Osteoblast (primary cell): Measurements from ENCODE around the gene DYNC1H1. TPM values are rescaled to one million over a fixed set of nuclear protein-coding genes. Genes with fewer than 3 reads are reported as not detected.

ENCODE experiments used
- DNase-seq: peaks from one replicate; pipeline ENCODE4 v3.0.0; 2011; ENCODE audit warnings: low spot score, mixed read lengths; ENCODE audit not compliant: insufficient read length; ENCODE audit errors: missing footprints
- H2AFZ ChIP-seq: 2 replicates; pipeline ENCODE4 v1.6.0; 2011; ENCODE audit warnings: mild to moderate bottlenecking, low read length
- H3K27ac ChIP-seq: 2 replicates; pipeline ENCODE4 v1.5.1; 2011; ENCODE audit warnings: mild to moderate bottlenecking, low read depth, low read length, moderate library complexity
- H3K27me3 ChIP-seq: 2 replicates; pipeline ENCODE4 v1.6.0; 2012; ENCODE audit warnings: mild to moderate bottlenecking, control low read depth, inconsistent platforms, low read length, moderate library complexity; ENCODE audit not compliant: insufficient read depth
- H3K36me3 ChIP-seq: 2 replicates; pipeline ENCODE4 v1.5.1; 2011; ENCODE audit warnings: mild to moderate bottlenecking, low read length, control low read depth, moderate library complexity; ENCODE audit not compliant: insufficient read depth
- H3K4me1 ChIP-seq: 2 replicates; pipeline ENCODE4 v1.5.1; 2011; ENCODE audit warnings: mild to moderate bottlenecking, low read length, control low read depth, moderate library complexity; ENCODE audit not compliant: insufficient read depth
- H3K4me2 ChIP-seq: 2 replicates; pipeline ENCODE4 v1.6.0; 2011; ENCODE audit warnings: mild to moderate bottlenecking, low read length; ENCODE audit not compliant: insufficient read depth
- H3K4me3 ChIP-seq: fragments of 200-600 bp; sonication (generic); 3 replicates; pipeline ENCODE4 v1.5.1; 2012; ENCODE audit warnings: mild to moderate bottlenecking, low read length, inconsistent platforms; ENCODE audit not compliant: insufficient read depth
- H3K79me2 ChIP-seq: 2 replicates; pipeline ENCODE4 v1.6.0; 2012; ENCODE audit warnings: mild to moderate bottlenecking, low read length, control low read depth, inconsistent platforms; ENCODE audit not compliant: insufficient read depth
- H3K9me3 ChIP-seq: 2 replicates; pipeline ENCODE4 v1.5.1; 2011; ENCODE audit warnings: low read depth, low read length, control low read depth
- H4K20me1 ChIP-seq: 2 replicates; pipeline ENCODE4 v1.6.0; 2012; ENCODE audit warnings: mild to moderate bottlenecking, low read length, control low read depth; ENCODE audit not compliant: insufficient read depth
- CTCF ChIP-seq: IDR thresholded peaks from 2 replicates; pipeline ENCODE4 v1.5.1; 2011; ENCODE audit warnings: mild to moderate bottlenecking, low read depth, low read length, moderate library complexity; ENCODE audit errors: extremely low read depth
- total RNA-seq: library from RNA; depleted of rRNA; stranded (reverse); fragments of >200 nt; gene quantifications from 2 replicates; pipeline ENCODE4 v1.2.3, GENCODE V29; 2012

DYNC1H1 gene
- total RNA-seq, 1 donor: 340 TPM

GRCh38 chr14:101917413-101918017 lies 46.9 kb upstream of the DYNC1H1 start:
- H4K20me1 ChIP-seq: no peaks in the 10 kb centered on the region
- H3K79me2 ChIP-seq: no peaks in the 10 kb centered on the region
- DNase-seq: peak; percentile 87
- no peaks in the 10 kb centered on the region for H3K4me1 ChIP-seq
- no peak overlapping the region for H2AFZ ChIP-seq
- TF ChIP-seq CTCF: no peak
- no peaks in the 10 kb centered on the region for H3K27me3 ChIP-seq
- H3K4me3 ChIP-seq: no peak overlapping the region
- H3K4me2 ChIP-seq: no peak overlapping the region
- no peaks in the 10 kb centered on the region for H3K9me3 ChIP-seq
- peaks cover 43% of the 10 kb centered on the region for H3K36me3 ChIP-seq
- no peak overlapping the region for H3K27ac ChIP-seq

GRCh38 chr14:101918065-101918989 lies 46.0 kb upstream of the DYNC1H1 start:
- no peak overlapping the region for H3K4me2 ChIP-seq
- H3K27me3 ChIP-seq: no peaks in the 10 kb centered on the region
- H3K27ac ChIP-seq: no peak overlapping the region
- no peaks in the 10 kb centered on the region for H4K20me1 ChIP-seq
- no peak for TF ChIP-seq CTCF
- no peak for DNase-seq
- peaks cover 35% of the 10 kb centered on the region for H3K36me3 ChIP-seq
- no peaks in the 10 kb centered on the region for H3K9me3 ChIP-seq
- no peak overlapping the region for H2AFZ ChIP-seq
- H3K4me3 ChIP-seq: no peak overlapping the region
- no peaks in the 10 kb centered on the region for H3K4me1 ChIP-seq
- no peaks in the 10 kb centered on the region for H3K79me2 ChIP-seq

GRCh38 chr14:101920271-101920670 lies 44.1 kb upstream of the DYNC1H1 start:
- no peak overlapping the region for H3K4me3 ChIP-seq
- no peaks in the 10 kb centered on the region for H3K9me3 ChIP-seq
- TF ChIP-seq CTCF: no peak

GRCh38 chr14:101922866-101923265 lies 41.5 kb upstream of the DYNC1H1 start:
- Histone ChIP-seq H3K36me3 (peaks cover 22% of the 10 kb centered on the region), H3K4me2 (no peak overlapping the region), H4K20me1 (no peaks in the 10 kb centered on the region), H3K4me3 (no peak overlapping the region), H3K4me1 (peaks cover 13% of the 10 kb centered on the region), H3K27me3 (no peaks in the 10 kb centered on the region), H2AFZ (no peak overlapping the region), H3K27ac (no peak overlapping the region), H3K79me2 (no peaks in the 10 kb centered on the region), H3K9me3 (no peaks in the 10 kb centered on the region)
- DNase-seq: no peak
- TF ChIP-seq CTCF: no peak

More at GRCh38 chr14:101920271-101920670, 44.1 kb upstream of the DYNC1H1 start:
- H3K27me3 ChIP-seq: no peaks in the 10 kb centered on the region
- no peak for DNase-seq
- no peaks in the 10 kb centered on the region for H4K20me1 ChIP-seq
- H3K27ac ChIP-seq: no peak overlapping the region
- peaks cover 30% of the 10 kb centered on the region for H3K36me3 ChIP-seq
- no peaks in the 10 kb centered on the region for H3K4me1 ChIP-seq
- H3K4me2 ChIP-seq: no peak overlapping the region
- no peaks in the 10 kb centered on the region for H3K79me2 ChIP-seq
- no peak overlapping the region for H2AFZ ChIP-seq
